ENCODE measurements around the gene C10orf120. TPM values are rescaled to one million over a fixed set of nuclear protein-coding genes. Genes with fewer than 3 reads are reported as not detected.

The C10orf120 gene
- total RNA-seq, 1 donor from 2014 or later: not detected

GRCh38 chr10:122665329-122665860 is 34.3 kb downstream of the C10orf120 start:
- no peak overlapping the region for H3K27ac Mint-ChIP-seq
- H3K4me1 Mint-ChIP-seq (ENCODE audit: low read depth): peaks cover 7% of the 10 kb centered on the region
- no peaks in the 10 kb centered on the region for H3K36me3 Mint-ChIP-seq (ENCODE audit: insufficient read depth)
- no peaks in the 10 kb centered on the region for H3K9me3 Mint-ChIP-seq (ENCODE audit: low read depth)
- H3K27me3 Mint-ChIP-seq: peaks cover 57% of the 10 kb centered on the region
- DNase-seq (ENCODE audit: low spot score, unreplicated experiment): no peak
- no peak for TF ChIP-seq CTCF (IDR thresholded peaks at IDR 0.05; ENCODE audit: unreplicated experiment)
- H3K4me3 Mint-ChIP-seq (ENCODE audit: low read depth): no peak overlapping the region

- TF ChIP-seq CTCF (IDR thresholded peaks at IDR 0.05; ENCODE audit: unreplicated experiment): no peak
Measured at GRCh38 chr10:122664501-122664900, 35.1 kb downstream of the C10orf120 start.

GRCh38 chr10:122663516-122664130 is 36.0 kb downstream of the C10orf120 start:
- no peak for TF ChIP-seq CTCF (IDR thresholded peaks at IDR 0.05; ENCODE audit: unreplicated experiment)
- DNase-seq (ENCODE audit: low spot score, unreplicated experiment): no peak
- no peak overlapping the region for H3K4me3 Mint-ChIP-seq (ENCODE audit: low read depth)
- no peaks in the 10 kb centered on the region for H3K9me3 Mint-ChIP-seq (ENCODE audit: low read depth)
- no peak overlapping the region for H3K27ac Mint-ChIP-seq
- no peaks in the 10 kb centered on the region for H3K4me1 Mint-ChIP-seq (ENCODE audit: low read depth)
- H3K27me3 Mint-ChIP-seq: peaks cover 69% of the 10 kb centered on the region
- H3K36me3 Mint-ChIP-seq (ENCODE audit: insufficient read depth): no peaks in the 10 kb centered on the region

More at GRCh38 chr10:122664501-122664900, 35.1 kb downstream of the C10orf120 start:
- no peak for DNase-seq (ENCODE audit: low spot score, unreplicated experiment)
- H3K4me3 Mint-ChIP-seq (ENCODE audit: low read depth): no peak overlapping the region
- H3K9me3 Mint-ChIP-seq (ENCODE audit: low read depth): no peaks in the 10 kb centered on the region
- peaks cover 7% of the 10 kb centered on the region for H3K4me1 Mint-ChIP-seq (ENCODE audit: low read depth)
- peaks cover 61% of the 10 kb centered on the region for H3K27me3 Mint-ChIP-seq
- no peak overlapping the region for H3K27ac Mint-ChIP-seq
- H3K36me3 Mint-ChIP-seq (ENCODE audit: insufficient read depth): no peaks in the 10 kb centered on the region

- H3K4me1 Mint-ChIP-seq (ENCODE audit: low read depth): no peaks in the 10 kb centered on the region
- TF ChIP-seq CTCF (IDR thresholded peaks at IDR 0.05; ENCODE audit: unreplicated experiment): no peak
- no peaks in the 10 kb centered on the region for H3K36me3 Mint-ChIP-seq (ENCODE audit: insufficient read depth)
- H3K9me3 Mint-ChIP-seq (ENCODE audit: low read depth): no peaks in the 10 kb centered on the region
- DNase-seq (ENCODE audit: low spot score, unreplicated experiment): no peak
- no peak overlapping the region for H3K27ac Mint-ChIP-seq
- H3K27me3 Mint-ChIP-seq: peaks cover 69% of the 10 kb centered on the region
- no peak overlapping the region for H3K4me3 Mint-ChIP-seq (ENCODE audit: low read depth)
Measured at GRCh38 chr10:122662231-122662630, 37.4 kb downstream of the C10orf120 start.

- Mint-ChIP-seq H3K27ac (no peak overlapping the region), H3K9me3 (ENCODE audit: low read depth) (no peaks in the 10 kb centered on the region), H3K27me3 (peaks cover 66% of the 10 kb centered on the region), H3K4me3 (ENCODE audit: low read depth) (no peak overlapping the region), H3K4me1 (ENCODE audit: low read depth) (no peaks in the 10 kb centered on the region), H3K36me3 (ENCODE audit: insufficient read depth) (no peaks in the 10 kb centered on the region)
- no peak for DNase-seq (ENCODE audit: low spot score, unreplicated experiment)
- no peak for TF ChIP-seq CTCF (IDR thresholded peaks at IDR 0.05; ENCODE audit: unreplicated experiment)
Measured at GRCh38 chr10:122660696-122661095, 39.0 kb downstream of the C10orf120 start.
